T-helper 2 cell treated with Interferon-gamma antibody and Interleukin-4, amounts not matched to agents 5 μg/mL and 100 μg/mL, for 36 hours (primary cell): Measurements from ENCODE around the gene RILP.
"Not testable (repeated sequence)": the region's sequence is repeated elsewhere in the genome, so short reads cannot be mapped to it uniquely, and the experiment has no call there.

Experiments
- DNase-seq: peaks from one replicate; pipeline ENCODE4 v3.0.0; 2021; ENCODE audit warnings: low spot score
- H3K27ac Mint-ChIP-seq: one replicate; pipeline ENCODE4 v1.8.0; 2021; ENCODE audit warnings: mild to moderate bottlenecking, mixed read lengths
- H3K27me3 Mint-ChIP-seq: one replicate; pipeline ENCODE4 v1.8.0; 2021; ENCODE audit warnings: low read depth, mixed read lengths
- H3K36me3 Mint-ChIP-seq: one replicate; pipeline ENCODE4 v1.8.0; 2021; ENCODE audit warnings: low read depth, mixed read lengths
- H3K4me1 Mint-ChIP-seq: one replicate; pipeline ENCODE4 v1.8.0; 2021; ENCODE audit warnings: low read depth, mixed read lengths
- H3K4me3 Mint-ChIP-seq: one replicate; pipeline ENCODE4 v1.8.0; 2022; ENCODE audit warnings: mild to moderate bottlenecking, moderate library complexity, mixed read lengths
- H3K9me3 Mint-ChIP-seq: one replicate; pipeline ENCODE4 v1.8.0; 2021; ENCODE audit warnings: mixed read lengths

RILP gene

DNA sequence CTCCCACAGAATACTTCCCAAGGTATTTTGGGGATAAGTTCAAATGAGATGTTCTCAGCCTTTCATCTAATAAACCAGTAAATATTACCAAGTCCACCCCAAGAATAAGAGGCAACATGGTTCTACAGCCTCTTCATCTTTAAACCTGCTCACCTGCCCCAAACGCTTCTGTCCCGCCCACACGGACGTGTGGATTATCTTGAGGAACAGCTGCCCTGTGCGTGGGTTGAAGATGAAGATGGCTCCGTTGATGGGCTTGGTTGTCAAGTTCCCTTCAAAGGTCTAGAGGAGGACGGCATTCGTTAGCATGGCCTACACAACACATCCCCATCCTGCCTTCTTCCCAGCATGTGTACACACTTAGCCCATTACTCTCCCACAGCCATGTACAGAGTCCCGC is 8.4 kb upstream of the RILP start:
- Mint-ChIP-seq H3K27me3 (no peaks in the 10 kb centered on the region), H3K4me1 (no peaks in the 10 kb centered on the region), H3K4me3 (no peak overlapping the region), H3K36me3 (peaks cover 80% of the 10 kb centered on the region), H3K27ac (no peak overlapping the region), H3K9me3 (no peaks in the 10 kb centered on the region)
- no peak for DNase-seq

DNA sequence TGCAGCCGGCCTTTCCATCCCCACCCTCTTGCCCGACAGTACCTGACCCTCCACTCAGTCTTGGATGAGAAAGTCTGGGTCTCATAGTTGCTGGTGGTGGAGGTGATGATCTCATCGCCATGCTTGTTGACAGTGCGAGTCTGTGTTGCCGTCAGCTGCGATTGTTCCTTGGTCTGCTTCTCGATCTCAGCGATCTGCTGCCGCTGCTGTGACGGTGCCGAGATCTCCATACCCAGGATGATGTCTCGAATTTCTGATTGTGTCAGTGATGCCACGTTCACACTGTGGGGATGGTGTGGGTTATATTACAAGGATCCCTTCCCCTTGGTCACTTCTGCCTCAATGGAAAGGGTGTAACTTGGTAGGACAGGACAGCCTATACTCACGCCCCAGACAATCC is 4.1 kb upstream of the RILP start:
- Mint-ChIP-seq H3K36me3 (peaks cover 66% of the 10 kb centered on the region), H3K4me3 (no peak overlapping the region), H3K27me3 (no peaks in the 10 kb centered on the region), H3K4me1 (peaks cover 5% of the 10 kb centered on the region), H3K9me3 (no peaks in the 10 kb centered on the region), H3K27ac (no peak overlapping the region)
- no peak for DNase-seq

DNA sequence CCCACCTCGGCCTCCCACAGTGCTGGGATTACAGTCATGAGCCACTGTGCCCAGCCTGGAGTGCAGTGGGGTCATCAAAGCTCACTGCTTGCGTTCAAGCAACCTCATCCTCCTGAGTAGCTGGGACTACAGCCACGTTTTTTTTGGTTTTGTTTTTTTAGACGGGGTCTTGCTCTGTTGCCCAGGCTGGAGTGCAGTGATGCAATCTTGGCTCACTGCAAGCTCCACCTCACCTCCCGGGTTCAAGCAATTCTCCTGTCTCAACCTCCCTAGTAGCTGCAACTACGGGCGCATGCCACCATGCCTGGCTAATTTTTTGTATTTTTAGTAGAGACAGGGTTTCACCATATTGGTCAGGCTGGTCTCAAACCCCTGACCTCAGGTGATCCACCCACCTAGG is 3.1 kb upstream of the RILP start:
- not testable (repeated sequence) for DNase-seq, H3K27me3 Mint-ChIP-seq, H3K9me3 Mint-ChIP-seq, H3K27ac Mint-ChIP-seq, H3K4me3 Mint-ChIP-seq, H3K4me1 Mint-ChIP-seq
- H3K36me3 Mint-ChIP-seq: peaks cover 57% of the 10 kb centered on the region

DNA sequence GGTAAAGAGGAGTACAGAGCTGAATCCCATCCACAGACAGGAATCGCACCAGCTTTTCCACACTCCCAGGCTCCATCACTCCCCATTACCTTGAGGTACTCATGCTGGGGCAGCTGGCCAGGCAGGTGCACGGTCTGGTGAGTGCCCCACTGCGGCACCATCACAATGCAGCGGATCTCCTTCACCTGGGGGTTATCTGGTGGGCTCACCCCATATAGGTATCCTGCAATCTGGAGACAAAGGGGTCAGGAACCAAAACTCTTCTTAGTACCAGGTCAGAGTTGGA is 1.8 kb upstream of the RILP start:
- no peak overlapping the region for H3K4me3 Mint-ChIP-seq
- peaks cover 8% of the 10 kb centered on the region for H3K4me1 Mint-ChIP-seq
- no peaks in the 10 kb centered on the region for H3K9me3 Mint-ChIP-seq
- H3K36me3 Mint-ChIP-seq: peaks cover 51% of the 10 kb centered on the region
- no peak for DNase-seq
- H3K27me3 Mint-ChIP-seq: no peaks in the 10 kb centered on the region
- no peak overlapping the region for H3K27ac Mint-ChIP-seq

DNA sequence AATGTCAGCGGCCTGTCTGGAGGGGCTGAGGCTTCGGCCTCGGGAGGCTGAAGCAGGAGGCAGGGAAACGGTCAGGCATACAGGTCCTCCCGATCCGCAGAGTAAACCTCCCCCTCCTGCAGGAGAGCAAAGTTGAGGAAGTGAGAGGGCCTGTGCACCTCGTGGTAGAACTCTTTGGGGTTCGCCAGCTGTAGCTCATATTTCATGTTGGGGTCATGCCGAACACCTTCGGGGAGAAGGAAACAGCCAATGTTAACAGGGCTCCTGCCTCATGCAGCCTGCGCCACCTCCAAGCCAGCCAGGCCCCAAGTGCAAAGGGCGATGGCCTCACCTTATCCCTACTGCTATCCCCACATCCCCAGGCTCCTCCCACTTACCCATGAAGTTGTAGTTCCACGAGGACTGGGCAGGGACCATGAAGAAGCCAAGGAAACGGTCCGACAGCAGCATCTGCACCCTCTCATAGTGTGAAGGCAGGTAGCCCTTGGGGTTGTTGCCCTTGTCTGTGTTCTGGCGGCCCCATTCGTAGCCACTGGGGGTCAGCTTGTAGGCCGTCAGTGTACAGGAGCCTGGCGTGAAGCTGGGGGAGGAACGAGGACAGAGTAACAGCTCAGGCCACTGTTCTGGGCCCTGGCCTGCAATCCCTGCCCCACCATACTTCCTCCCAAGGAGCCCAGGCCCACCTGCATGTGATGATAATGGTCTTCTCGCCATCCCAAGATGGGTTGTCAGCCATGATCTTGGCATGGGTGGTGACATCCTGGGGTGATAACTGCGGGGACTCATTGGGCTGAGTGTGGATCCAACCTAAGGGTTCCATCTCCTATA is 1.3 kb upstream of the RILP start:
- H3K36me3 Mint-ChIP-seq: peaks cover 45% of the 10 kb centered on the region
- H3K4me1 Mint-ChIP-seq: peaks cover 11% of the 10 kb centered on the region
- no peak overlapping the region for H3K27ac Mint-ChIP-seq
- no peak for DNase-seq
- H3K27me3 Mint-ChIP-seq: no peaks in the 10 kb centered on the region
- H3K9me3 Mint-ChIP-seq: no peaks in the 10 kb centered on the region
- no peak overlapping the region for H3K4me3 Mint-ChIP-seq

DNA sequence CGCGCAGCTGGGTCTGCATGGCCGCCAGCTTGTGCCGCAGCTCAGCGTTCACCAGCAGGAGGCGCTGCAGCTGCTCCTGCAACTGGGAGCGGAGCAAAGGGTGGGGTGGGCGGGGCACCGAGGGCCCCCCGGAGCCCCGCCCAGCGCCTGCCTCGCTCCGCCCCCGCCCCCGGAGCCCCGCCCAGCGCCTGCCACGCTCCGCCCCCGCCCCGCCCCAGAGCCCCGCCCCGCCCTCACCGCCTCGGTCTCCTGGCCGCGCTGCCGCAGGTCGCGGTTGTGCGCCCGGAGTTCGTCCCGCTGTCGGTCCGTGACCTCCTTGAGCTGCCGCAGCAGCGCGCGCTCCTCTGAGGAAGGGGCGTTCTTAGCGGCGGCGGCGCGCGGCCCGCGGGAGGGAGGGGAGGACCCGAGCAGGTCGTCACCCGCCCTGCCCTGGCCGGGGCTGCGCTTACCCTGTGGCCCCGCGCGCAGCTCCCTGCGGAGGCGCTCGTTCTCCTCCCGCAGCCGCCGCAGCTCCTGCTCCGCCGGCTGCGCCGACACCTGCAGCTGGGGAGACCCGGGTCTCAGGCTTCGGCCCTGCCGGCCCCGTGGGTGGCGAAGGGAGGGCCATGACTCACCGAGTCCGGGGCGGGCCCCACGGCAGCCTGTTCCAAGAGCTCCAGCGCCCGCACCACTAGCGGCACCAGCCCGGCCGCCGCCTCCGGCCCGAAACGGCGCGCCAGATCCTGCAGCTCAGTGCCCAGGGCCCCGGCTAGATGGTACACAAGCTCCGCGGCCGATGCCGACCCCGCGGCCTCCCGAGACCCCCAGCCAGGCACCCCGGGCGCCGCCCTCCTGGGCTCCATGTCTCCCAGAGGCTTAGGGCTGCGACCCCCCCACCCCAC is 463 bp downstream of the RILP start:
- Mint-ChIP-seq H3K9me3 (no peaks in the 10 kb centered on the region), H3K4me1 (peaks cover 24% of the 10 kb centered on the region), H3K36me3 (peaks cover 35% of the 10 kb centered on the region), H3K27ac (no peak overlapping the region), H3K27me3 (no peaks in the 10 kb centered on the region), H3K4me3 (peak overlapping the region; percentile 56)
- DNase-seq: peak; percentile 92

DNA sequence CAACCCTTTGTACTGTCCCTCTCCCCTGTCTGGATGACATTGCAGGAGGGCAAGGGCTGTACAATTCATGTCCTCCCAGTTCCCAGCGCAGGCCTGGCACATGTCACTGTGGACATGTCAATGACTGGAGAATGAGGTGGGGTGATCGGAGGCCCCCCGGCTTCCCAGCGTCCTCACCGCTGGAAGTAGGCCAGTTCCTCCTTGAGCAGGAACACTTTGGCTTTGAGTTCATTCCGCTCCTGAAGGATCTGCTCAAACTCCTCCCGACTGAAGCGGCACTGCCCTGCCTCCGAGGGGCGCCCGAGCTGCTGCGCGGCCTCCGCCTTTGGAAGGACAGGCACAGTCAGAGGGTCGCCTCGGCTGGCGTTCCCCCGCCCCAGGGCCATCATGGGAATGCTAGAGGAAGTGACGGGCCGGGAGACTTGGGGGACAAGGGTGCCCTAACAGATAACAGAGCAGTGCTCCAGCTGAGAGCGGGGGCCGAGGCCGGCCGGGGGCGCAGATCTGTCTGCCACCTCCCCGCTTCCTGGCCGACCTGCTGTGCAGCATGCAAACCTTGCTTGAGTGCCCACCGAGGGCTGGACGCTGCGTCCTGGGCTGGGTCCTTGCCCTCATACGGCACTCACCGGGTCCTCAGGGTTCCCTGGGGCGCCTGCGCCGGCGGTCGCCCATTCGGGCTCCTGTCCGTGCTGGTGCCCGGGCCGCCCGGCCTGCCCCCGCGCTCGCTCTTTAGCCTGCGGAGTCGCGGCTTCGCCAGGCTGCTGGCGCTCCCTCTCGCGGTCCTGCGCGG is 1.3 kb downstream of the RILP start:
- H3K27ac Mint-ChIP-seq: no peak overlapping the region
- no peaks in the 10 kb centered on the region for H3K9me3 Mint-ChIP-seq
- H3K4me1 Mint-ChIP-seq: peaks cover 26% of the 10 kb centered on the region
- H3K4me3 Mint-ChIP-seq: peak overlapping the region; percentile 63
- H3K36me3 Mint-ChIP-seq: peaks cover 27% of the 10 kb centered on the region
- DNase-seq: no peak
- no peaks in the 10 kb centered on the region for H3K27me3 Mint-ChIP-seq

DNA sequence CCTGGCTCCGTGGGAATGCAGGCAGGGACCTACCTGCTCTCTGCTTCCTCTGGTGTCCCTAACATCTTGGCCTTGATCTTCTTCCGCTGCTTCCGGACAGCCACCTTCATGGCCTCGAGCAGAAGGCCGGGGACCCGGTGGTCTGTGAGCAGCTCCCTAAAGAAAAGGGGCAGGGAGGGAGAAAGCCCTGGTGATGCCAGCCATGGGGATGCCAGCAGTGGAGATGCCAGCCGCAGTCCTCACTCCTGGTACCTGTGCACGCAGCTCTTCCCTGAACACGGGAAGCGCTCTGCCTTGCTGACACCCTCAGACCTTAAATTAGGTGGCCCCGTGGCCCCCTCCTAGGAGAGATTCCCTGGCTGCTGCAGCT is 1.9 kb downstream of the RILP start:
- peaks cover 26% of the 10 kb centered on the region for H3K4me1 Mint-ChIP-seq
- DNase-seq: no peak
- H3K9me3 Mint-ChIP-seq: no peaks in the 10 kb centered on the region
- no peak overlapping the region for H3K27ac Mint-ChIP-seq
- no peaks in the 10 kb centered on the region for H3K27me3 Mint-ChIP-seq
- H3K4me3 Mint-ChIP-seq: peak overlapping the region; percentile 63
- peaks cover 21% of the 10 kb centered on the region for H3K36me3 Mint-ChIP-seq

DNA sequence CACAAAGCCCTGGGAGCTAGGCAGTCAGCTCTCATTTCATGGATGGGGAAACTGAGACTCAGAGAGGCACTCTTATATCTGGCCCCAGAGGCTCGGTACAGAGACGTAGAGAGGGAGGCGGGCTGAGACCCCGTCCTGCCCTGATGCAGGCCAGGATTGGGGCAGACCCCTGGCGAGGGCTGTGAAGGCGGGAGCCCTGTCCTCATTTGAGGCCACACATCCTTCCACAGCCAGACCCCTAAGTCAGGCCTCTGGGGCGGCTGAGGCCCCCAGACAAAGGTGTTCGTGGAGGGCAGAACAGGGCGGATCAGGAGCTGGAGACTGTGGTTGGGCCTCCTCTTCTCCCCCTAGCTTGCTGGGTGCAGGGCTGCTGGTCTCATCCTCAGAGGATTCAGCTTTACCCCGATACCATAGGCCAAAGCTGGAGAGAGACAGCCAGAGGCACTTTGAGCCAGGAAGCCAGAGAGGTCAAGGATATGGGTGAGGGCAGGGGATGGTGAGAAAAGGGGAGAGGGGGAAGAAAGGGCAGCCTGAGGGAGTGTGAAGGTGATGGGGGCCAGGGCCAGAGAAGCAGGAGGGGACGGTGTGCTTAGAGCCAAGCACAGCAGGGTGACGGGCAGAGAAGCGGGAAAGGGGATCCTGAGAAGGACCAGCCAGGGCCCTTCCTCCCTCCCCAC is 3.3 kb downstream of the RILP start:
- peak overlapping the region; percentile 0 for H3K4me3 Mint-ChIP-seq
- no peak overlapping the region for H3K27ac Mint-ChIP-seq
- no peaks in the 10 kb centered on the region for H3K27me3 Mint-ChIP-seq

DNA sequence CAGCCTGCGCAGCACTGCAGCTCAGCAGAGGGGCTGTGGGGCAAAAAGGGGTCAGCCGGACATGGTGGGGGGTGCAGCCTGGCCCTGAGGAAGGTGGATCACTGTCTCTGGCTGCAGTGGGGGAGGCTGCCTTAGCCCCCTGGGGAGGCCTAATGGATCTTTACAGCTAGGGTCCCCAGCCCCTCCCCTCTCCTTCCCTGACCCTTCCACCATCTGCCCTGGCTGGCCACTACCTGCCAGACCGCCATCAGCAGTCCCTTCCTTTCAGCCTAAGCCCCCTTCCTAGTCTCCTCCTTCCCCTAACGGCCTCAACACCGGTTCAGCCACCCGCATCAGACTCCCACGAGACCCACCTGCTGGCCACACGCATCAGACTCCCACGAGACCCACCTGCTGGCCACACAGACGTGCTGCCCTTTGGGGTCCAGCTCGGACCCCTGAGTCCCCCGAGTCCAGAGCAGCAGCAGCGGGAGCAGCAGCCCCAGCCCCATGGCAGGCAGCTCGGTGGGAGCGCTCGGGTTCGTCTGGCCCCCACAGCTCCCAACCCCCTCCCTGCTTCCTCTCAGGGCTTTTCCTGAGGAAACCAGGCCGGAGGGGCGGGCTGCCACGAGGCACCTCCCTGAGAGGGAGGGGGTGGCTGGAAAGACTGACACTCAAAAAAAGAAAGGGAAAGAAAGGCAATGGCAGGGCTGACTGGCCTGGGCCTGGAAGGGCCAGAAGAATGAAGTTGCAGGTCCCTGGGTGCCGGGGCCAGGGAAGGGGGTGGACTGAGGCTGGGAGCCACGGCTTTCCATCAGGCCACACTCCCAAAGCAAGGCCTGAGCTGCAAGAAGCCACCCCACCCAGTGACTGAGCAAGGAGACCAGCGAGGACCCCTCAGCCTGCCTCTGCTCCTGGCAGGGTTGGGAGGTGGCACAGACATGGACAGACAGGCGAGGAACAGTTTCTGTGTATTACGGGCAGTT is 4.2 kb downstream of the RILP start, which contains the start of gene SCARF1:
SCARF1 (minus strand) TSS at position 526 of the 965 bp plus-strand sequence; CDS start at position 491, 35 bp downstream.
- H3K4me1 Mint-ChIP-seq: peaks cover 26% of the 10 kb centered on the region
- no peaks in the 10 kb centered on the region for H3K27me3 Mint-ChIP-seq
- peak within 1 kb of the TSS; percentile 75 for H3K27ac Mint-ChIP-seq
- peaks cover 2% of the 10 kb centered on the region for H3K36me3 Mint-ChIP-seq
- no peak for DNase-seq
- no peaks in the 10 kb centered on the region for H3K9me3 Mint-ChIP-seq
- H3K4me3 Mint-ChIP-seq: peak within 1 kb of the TSS; percentile 74

More for the DNA sequence above, 3.3 kb downstream of the RILP start:
- H3K4me1 Mint-ChIP-seq: peaks cover 26% of the 10 kb centered on the region
- DNase-seq: no peak
- H3K36me3 Mint-ChIP-seq: peaks cover 6% of the 10 kb centered on the region
- H3K9me3 Mint-ChIP-seq: no peaks in the 10 kb centered on the region

DNA sequence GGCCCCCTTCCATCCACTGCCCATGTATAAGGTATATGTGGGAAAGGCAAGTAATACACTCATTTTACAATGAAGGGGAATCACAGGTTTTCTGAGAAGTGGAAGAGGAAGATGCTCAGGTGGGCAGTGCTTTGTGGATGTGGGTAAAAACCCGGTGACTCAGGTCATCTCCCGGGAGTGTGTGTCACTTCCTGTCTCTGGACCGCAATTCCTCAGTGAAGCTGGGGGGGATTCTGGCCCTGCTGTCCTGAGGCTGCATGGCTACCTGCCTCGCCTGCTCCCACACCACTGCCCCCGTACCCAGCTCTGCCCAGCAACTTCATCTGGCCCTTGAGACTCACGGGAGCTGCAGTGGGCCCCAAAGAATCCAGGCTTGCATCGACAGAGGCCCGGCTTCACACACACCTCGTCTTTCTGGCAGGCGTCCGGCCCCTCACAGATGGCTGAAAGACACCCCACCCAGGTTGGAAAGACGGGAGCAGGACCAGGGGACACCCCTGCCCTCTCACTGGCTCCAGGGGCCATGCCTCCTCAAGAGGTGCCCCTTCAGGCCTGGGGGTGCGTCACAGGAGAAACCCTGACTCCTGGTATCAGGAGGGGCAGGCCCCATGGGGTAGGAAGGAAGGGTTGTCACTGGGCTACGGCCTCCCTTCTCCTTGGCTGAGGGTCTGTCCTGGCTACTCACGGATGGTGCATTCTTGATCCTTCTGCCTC is 5.0 kb downstream of the RILP start:
- peak overlapping the region; percentile 74 for H3K4me3 Mint-ChIP-seq
- H3K4me1 Mint-ChIP-seq: peaks cover 22% of the 10 kb centered on the region
- no peaks in the 10 kb centered on the region for H3K9me3 Mint-ChIP-seq
- DNase-seq: peak; percentile 57
- H3K27me3 Mint-ChIP-seq: no peaks in the 10 kb centered on the region
- peaks cover 2% of the 10 kb centered on the region for H3K36me3 Mint-ChIP-seq
- peak overlapping the region; percentile 75 for H3K27ac Mint-ChIP-seq

DNA sequence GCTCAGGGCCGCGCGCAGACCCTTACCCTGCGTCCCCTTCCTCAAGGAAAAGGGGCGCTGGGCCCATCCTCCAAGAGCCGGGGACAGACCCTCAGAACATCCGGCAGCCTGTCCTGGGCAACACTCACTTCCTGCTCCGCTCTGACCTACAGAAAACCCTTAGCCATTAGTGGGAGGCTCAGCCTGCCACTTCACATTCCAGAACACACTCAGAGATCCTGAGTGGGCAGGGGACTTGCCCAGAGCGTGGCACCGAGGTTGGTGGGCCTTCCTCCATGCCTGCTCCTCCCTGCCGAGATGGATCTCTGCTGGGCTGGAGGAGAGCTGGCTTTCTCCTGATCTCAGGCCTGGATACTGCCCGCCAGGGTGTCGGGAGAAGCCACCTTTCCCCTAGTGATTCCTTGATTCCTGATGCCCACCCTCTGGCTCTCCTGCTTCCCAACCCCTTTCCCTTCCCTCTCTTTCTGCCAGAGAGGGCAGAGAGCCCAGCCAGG is 5.6 kb downstream of the RILP start:
- H3K9me3 Mint-ChIP-seq: no peaks in the 10 kb centered on the region
- peaks cover 22% of the 10 kb centered on the region for H3K4me1 Mint-ChIP-seq
- H3K27ac Mint-ChIP-seq: peak overlapping the region; percentile 75
- no peak for DNase-seq
- no peaks in the 10 kb centered on the region for H3K27me3 Mint-ChIP-seq
- peaks cover 2% of the 10 kb centered on the region for H3K36me3 Mint-ChIP-seq
- peak overlapping the region; percentile 74 for H3K4me3 Mint-ChIP-seq
